Stomach (tissue), 4 donors: Measurements from ENCODE around the gene PTGDS.

Experiments used
- CTCF ChIP-seq, 7 experiments: fragments of 450-650 bp in 4 of 7; fragments of 200-600 bp in 3 of 7; sonication (generic) in 3 of 7; IDR thresholded peaks; one replicate each; pipeline ENCODE4 v1.5.1; 2016 to 2019; ENCODE audit warnings: antibody characterized with exemption in 7 of 7, control low read depth in 2 of 7, mild to moderate bottlenecking in 1 of 7
- POLR2A ChIP-seq, 4 donors: fragments of 450-650 bp; IDR thresholded peaks; one replicate each; pipeline ENCODE4 v1.6.1; 2016; ENCODE audit warnings: antibody characterized with exemption in 4 of 4, control low read depth in 2 of 4, mild to moderate bottlenecking in 1 of 4, moderate library complexity in 1 of 4

- TF ChIP-seq POLR2A (IDR thresholded peaks at IDR 0.05) (no peak), CTCF (IDR thresholded peaks at IDR 0.05) (no peak)
Observed at GRCh38 chr9:136946228-136947027, 30.9 kb upstream of the PTGDS start.
